HepG2 (cell line): ENCODE measurements around the gene MYO5B. TPM values are rescaled to one million over a fixed set of nuclear protein-coding genes. Genes with fewer than 3 reads are reported as not detected.

Experiments
- CEBPG ChIP-seq: IDR thresholded peaks from 2 replicates; pipeline ENCODE4 v1.6.1; 2016
- CREB1 ChIP-seq, 2 experiments: fragments of 450-650 bp in 1 of 2; IDR thresholded peaks; 2 replicates each; pipeline ENCODE4 v1.6.1; 2016 to 2017; ENCODE audit warnings: control low read depth in 1 of 2, mild to moderate bottlenecking in 1 of 2, missing compliant biosample characterization in 1 of 2, missing genetic modification characterization in 1 of 2
- EED ChIP-seq: sonication (generic); formaldehyde crosslinking; IDR thresholded peaks from 2 replicates; pipeline ENCODE4 v1.5.0; 2020; ENCODE audit warnings: mild to moderate bottlenecking, missing genetic modification reagents
- HIVEP1 ChIP-seq: sonication (generic); formaldehyde crosslinking; IDR thresholded peaks from 2 replicates; pipeline ENCODE4 v1.4.0; 2020; ENCODE audit warnings: mild to moderate bottlenecking, missing genetic modification reagents
- HNRNPH1 ChIP-seq: fragments of 200-400 bp; formaldehyde crosslinking; optimal IDR thresholded peaks from 2 replicates; pipeline ENCODE3; 2017; ENCODE audit warnings: mild to moderate bottlenecking, low read depth, low read length
- HNRNPLL ChIP-seq: fragments of 200-400 bp; formaldehyde crosslinking; IDR thresholded peaks from 2 replicates; pipeline ENCODE4 v1.6.1; 2017; ENCODE audit warnings: mild to moderate bottlenecking, low read depth, low read length; ENCODE audit not compliant: poor library complexity, severe bottlenecking
- HNRNPUL1 ChIP-seq: fragments of 200-400 bp; formaldehyde crosslinking; IDR thresholded peaks from 2 replicates; pipeline ENCODE4 v1.6.1; 2017; ENCODE audit warnings: low read depth, mild to moderate bottlenecking, low read length, moderate library complexity
- KLF12 ChIP-seq: sonication (generic); formaldehyde crosslinking; IDR thresholded peaks from 2 replicates; pipeline ENCODE4 v1.4.0; 2020; ENCODE audit warnings: missing genetic modification reagents, borderline replicate concordance
- NFATC3 ChIP-seq: sonication (generic); formaldehyde crosslinking; IDR thresholded peaks from 2 replicates; pipeline ENCODE4 v1.5.1; 2020; ENCODE audit warnings: mild to moderate bottlenecking, missing genetic modification reagents
- PHF8 ChIP-seq: sonication (generic); formaldehyde crosslinking; IDR thresholded peaks from 2 replicates; pipeline ENCODE4 v1.5.0; 2020; ENCODE audit warnings: missing genetic modification reagents
- PRPF4 ChIP-seq: fragments of 200-400 bp; formaldehyde crosslinking; IDR thresholded peaks from 2 replicates; pipeline ENCODE4 v1.6.1; 2016; ENCODE audit warnings: low read length, low read depth; ENCODE audit not compliant: poor library complexity, severe bottlenecking
- RARA ChIP-seq: IDR thresholded peaks from 2 replicates; pipeline ENCODE4 v1.6.1; 2016; ENCODE audit warnings: missing genetic modification reagents, missing compliant biosample characterization
- ZEB1 ChIP-seq: IDR thresholded peaks from 2 replicates; pipeline ENCODE4 v1.6.1; 2012; ENCODE audit warnings: mild to moderate bottlenecking, low read depth, inconsistent platforms; ENCODE audit not compliant: insufficient replicate concordance
- ZMYM4 ChIP-seq: sonication (generic); formaldehyde crosslinking; IDR thresholded peaks from 2 replicates; pipeline ENCODE4 v1.8.1; 2023; ENCODE audit warnings: mild to moderate bottlenecking, missing genetic modification reagents
- ZNF253 ChIP-seq: sonication (generic); formaldehyde crosslinking; IDR thresholded peaks from 2 replicates; pipeline ENCODE4 v1.8.0; 2022; ENCODE audit warnings: mild to moderate bottlenecking, missing genetic modification reagents, borderline replicate concordance
- ZNF263 ChIP-seq: sonication (generic); formaldehyde crosslinking; IDR thresholded peaks from 2 replicates; pipeline ENCODE4 v1.4.0; 2020; ENCODE audit warnings: missing genetic modification reagents
- ZNF484 ChIP-seq: sonication (generic); formaldehyde crosslinking; IDR thresholded peaks from 2 replicates; pipeline ENCODE4 v1.5.1; 2020; ENCODE audit warnings: mild to moderate bottlenecking, low read depth, missing genetic modification reagents, borderline replicate concordance
- ZNF558 ChIP-seq: sonication (generic); formaldehyde crosslinking; IDR thresholded peaks from 2 replicates; pipeline ENCODE4 v1.9.0; 2022; ENCODE audit warnings: mild to moderate bottlenecking, missing genetic modification reagents, borderline replicate concordance
- ZNF569 ChIP-seq: sonication (generic); formaldehyde crosslinking; IDR thresholded peaks from 2 replicates; pipeline ENCODE4 v1.5.0; 2020; ENCODE audit warnings: mild to moderate bottlenecking, missing genetic modification reagents, moderate library complexity, borderline replicate concordance
- ZNF674 ChIP-seq: sonication (generic); formaldehyde crosslinking; IDR thresholded peaks from 2 replicates; pipeline ENCODE4 v1.5.0; 2020; ENCODE audit warnings: low read depth, mild to moderate bottlenecking, missing genetic modification reagents
- ZNF850 ChIP-seq: sonication (generic); formaldehyde crosslinking; conservative IDR thresholded peaks from 2 replicates; pipeline ENCODE4 v1.9.0; 2021; ENCODE audit warnings: mild to moderate bottlenecking, missing genetic modification reagents
- polyA plus RNA-seq, 8 experiments: library from polyadenylated mRNA; depleted of rRNA in 3 of 8; stranded (reverse) in 7 of 8; unstranded in 1 of 8; fragments of >200 nt; fragmentation: Illumina TruSeq in 4 of 8; extraction: Trizol in 4 of 8; gene quantifications; 2 replicates each; pipeline versions ENCODE4 v1.2.1 to v1.2.3, GENCODE V29; 2011 to 2016; ENCODE audit warnings: low read depth in 4 of 8, missing spikeins in 1 of 8, mixed read lengths in 1 of 8; ENCODE audit not compliant: insufficient read depth in 1 of 8
- total RNA-seq, 5 experiments: library from RNA; depleted of rRNA; stranded (reverse); fragments of >200 nt; fragmentation: Illumina TruSeq; extraction: Trizol; gene quantifications; 2 replicates each; pipeline ENCODE4 v1.2.3, GENCODE V29; 2016; ENCODE audit warnings: low read depth in 1 of 5
- TF ChIP-seq, protein P1 (sequence below): sonication (generic); formaldehyde crosslinking; conservative IDR thresholded peaks from 2 replicates; pipeline ENCODE4 v1.4.0; 2020; ENCODE audit warnings: mild to moderate bottlenecking, missing genetic modification reagents, moderate library complexity
- TF ChIP-seq, protein P2 (sequence below): sonication (generic); formaldehyde crosslinking; IDR thresholded peaks from 2 replicates; pipeline ENCODE4 v1.5.1; 2020; ENCODE audit warnings: missing genetic modification reagents, mild to moderate bottlenecking, borderline replicate concordance
- TF ChIP-seq, protein P3 (sequence below): sonication (generic); formaldehyde crosslinking; IDR thresholded peaks from 2 replicates; pipeline ENCODE4 v1.5.0; 2020; ENCODE audit warnings: missing genetic modification reagents
- TF ChIP-seq, protein P4 (sequence below): sonication (generic); formaldehyde crosslinking; IDR thresholded peaks from 2 replicates; pipeline ENCODE4 v1.8.0; 2022; ENCODE audit warnings: mild to moderate bottlenecking, missing genetic modification reagents, moderate library complexity

The MYO5B gene
- total and polyA plus RNA-seq, 2 of the 13 experiments (the other 11 are each of a cell fraction or from before 2014, with no cell fraction given): 13.1 to 24.0 TPM

DNA sequence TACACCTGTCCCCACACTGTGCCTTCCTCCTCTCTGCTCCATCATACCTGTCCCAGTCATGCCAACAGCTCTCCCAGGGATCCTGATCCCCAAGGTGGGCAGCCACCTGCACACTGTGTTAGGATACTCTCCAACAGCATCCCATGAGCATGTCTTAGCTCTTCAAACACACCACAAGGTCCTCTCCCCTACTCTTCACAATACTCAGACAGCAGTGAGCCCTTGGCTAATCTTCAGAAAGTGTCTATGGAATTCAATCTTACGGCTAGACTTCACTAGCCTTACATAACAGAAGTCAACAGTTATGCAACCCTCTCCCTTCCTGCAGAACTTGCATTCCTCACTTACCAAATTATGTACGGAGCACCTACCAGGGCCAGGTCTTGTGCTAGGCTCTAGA is 79.9 kb downstream of the MYO5B start (continued):
- TF ChIP-seq, protein P1, sequence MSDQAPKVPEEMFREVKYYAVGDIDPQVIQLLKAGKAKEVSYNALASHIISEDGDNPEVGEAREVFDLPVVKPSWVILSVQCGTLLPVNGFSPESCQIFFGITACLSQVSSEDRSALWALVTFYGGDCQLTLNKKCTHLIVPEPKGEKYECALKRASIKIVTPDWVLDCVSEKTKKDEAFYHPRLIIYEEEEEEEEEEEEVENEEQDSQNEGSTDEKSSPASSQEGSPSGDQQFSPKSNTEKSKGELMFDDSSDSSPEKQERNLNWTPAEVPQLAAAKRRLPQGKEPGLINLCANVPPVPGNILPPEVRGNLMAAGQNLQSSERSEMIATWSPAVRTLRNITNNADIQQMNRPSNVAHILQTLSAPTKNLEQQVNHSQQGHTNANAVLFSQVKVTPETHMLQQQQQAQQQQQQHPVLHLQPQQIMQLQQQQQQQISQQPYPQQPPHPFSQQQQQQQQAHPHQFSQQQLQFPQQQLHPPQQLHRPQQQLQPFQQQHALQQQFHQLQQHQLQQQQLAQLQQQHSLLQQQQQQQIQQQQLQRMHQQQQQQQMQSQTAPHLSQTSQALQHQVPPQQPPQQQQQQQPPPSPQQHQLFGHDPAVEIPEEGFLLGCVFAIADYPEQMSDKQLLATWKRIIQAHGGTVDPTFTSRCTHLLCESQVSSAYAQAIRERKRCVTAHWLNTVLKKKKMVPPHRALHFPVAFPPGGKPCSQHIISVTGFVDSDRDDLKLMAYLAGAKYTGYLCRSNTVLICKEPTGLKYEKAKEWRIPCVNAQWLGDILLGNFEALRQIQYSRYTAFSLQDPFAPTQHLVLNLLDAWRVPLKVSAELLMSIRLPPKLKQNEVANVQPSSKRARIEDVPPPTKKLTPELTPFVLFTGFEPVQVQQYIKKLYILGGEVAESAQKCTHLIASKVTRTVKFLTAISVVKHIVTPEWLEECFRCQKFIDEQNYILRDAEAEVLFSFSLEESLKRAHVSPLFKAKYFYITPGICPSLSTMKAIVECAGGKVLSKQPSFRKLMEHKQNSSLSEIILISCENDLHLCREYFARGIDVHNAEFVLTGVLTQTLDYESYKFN (CRISPR knock-in tag): no peak
- no peak for TF ChIP-seq ZNF263
- no peak for TF ChIP-seq ZNF558 (CRISPR knock-in tag)
- TF ChIP-seq, protein P2, sequence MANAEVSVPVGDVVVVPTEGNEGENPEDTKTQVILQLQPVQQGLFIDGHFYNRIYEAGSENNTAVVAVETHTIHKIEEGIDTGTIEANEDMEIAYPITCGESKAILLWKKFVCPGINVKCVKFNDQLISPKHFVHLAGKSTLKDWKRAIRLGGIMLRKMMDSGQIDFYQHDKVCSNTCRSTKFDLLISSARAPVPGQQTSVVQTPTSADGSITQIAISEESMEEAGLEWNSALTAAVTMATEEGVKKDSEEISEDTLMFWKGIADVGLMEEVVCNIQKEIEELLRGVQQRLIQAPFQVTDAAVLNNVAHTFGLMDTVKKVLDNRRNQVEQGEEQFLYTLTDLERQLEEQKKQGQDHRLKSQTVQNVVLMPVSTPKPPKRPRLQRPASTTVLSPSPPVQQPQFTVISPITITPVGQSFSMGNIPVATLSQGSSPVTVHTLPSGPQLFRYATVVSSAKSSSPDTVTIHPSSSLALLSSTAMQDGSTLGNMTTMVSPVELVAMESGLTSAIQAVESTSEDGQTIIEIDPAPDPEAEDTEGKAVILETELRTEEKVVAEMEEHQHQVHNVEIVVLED (CRISPR knock-in tag): no peak
- no peak for TF ChIP-seq PRPF4
- 0 out of 2 replicates have a peak, but pooled peaks have one; percentile 24 for TF ChIP-seq RARA
- TF ChIP-seq ZMYM4 (CRISPR knock-in tag): 0 out of 2 replicates have a peak, but pooled peaks have one; percentile 14
- TF ChIP-seq ZEB1: no peak
- TF ChIP-seq HIVEP1 (CRISPR knock-in tag): no peak
- TF ChIP-seq, protein P3, sequence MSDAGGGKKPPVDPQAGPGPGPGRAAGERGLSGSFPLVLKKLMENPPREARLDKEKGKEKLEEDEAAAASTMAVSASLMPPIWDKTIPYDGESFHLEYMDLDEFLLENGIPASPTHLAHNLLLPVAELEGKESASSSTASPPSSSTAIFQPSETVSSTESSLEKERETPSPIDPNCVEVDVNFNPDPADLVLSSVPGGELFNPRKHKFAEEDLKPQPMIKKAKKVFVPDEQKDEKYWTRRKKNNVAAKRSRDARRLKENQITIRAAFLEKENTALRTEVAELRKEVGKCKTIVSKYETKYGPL: peak; percentile 98
- TF ChIP-seq ZNF484 (CRISPR knock-in tag): no peak
- no peak for TF ChIP-seq NFATC3 (CRISPR knock-in tag)
- TF ChIP-seq ZNF569 (CRISPR knock-in tag): no peak
- no peak for TF ChIP-seq CREB1 (IDR thresholded peaks at IDR 0.05)
- TF ChIP-seq CREB1 (CRISPR knock-in tag; IDR thresholded peaks at IDR 0.05): no peak
- TF ChIP-seq CEBPG (CRISPR knock-in tag): peak; percentile 86
- TF ChIP-seq ZNF850 (CRISPR knock-in tag): no peak
- TF ChIP-seq ZNF253: no peak
- TF ChIP-seq EED (CRISPR knock-in tag): no peak
- TF ChIP-seq, protein P4, sequence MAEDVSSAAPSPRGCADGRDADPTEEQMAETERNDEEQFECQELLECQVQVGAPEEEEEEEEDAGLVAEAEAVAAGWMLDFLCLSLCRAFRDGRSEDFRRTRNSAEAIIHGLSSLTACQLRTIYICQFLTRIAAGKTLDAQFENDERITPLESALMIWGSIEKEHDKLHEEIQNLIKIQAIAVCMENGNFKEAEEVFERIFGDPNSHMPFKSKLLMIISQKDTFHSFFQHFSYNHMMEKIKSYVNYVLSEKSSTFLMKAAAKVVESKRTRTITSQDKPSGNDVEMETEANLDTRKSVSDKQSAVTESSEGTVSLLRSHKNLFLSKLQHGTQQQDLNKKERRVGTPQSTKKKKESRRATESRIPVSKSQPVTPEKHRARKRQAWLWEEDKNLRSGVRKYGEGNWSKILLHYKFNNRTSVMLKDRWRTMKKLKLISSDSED (CRISPR knock-in tag): no peak
- TF ChIP-seq PHF8 (CRISPR knock-in tag): no peak
- no peak for TF ChIP-seq HNRNPH1
- TF ChIP-seq HNRNPLL: no peak
- no peak for TF ChIP-seq HNRNPUL1
- no peak for TF ChIP-seq KLF12 (CRISPR knock-in tag)
- TF ChIP-seq ZNF674 (CRISPR knock-in tag): no peak
